Loucy (cell line): ENCODE data around the gene CTLA4.

Source experiments
- CTCF ChIP-seq: fragments of 200-600 bp; sonication (generic); conservative IDR thresholded peaks from 2 replicates; pipeline ENCODE4 v1.5.1; 2014; ENCODE audit warnings: mild to moderate bottlenecking, antibody characterized with exemption, low read length
- EZH2phosphoT487 ChIP-seq: fragments of 200-600 bp; IDR thresholded peaks from 2 replicates; pipeline ENCODE4 v1.6.1; 2018; ENCODE audit warnings: antibody characterized with exemption, mild to moderate bottlenecking, moderate library complexity, borderline replicate concordance

GRCh38 chr2:203823173-203823572 lies 44.4 kb upstream of the CTLA4 start:
- no peak for TF ChIP-seq CTCF
- TF ChIP-seq EZH2phosphoT487, result no peak
